KMS-11 (cell line): Measurements from ENCODE around the gene GCSAML.

Source experiments
- H2AFZ ChIP-seq: fragments of 200-600 bp; sonication (generic); 2 replicates; pipeline ENCODE4 v1.6.1; 2016; ENCODE audit warnings: antibody characterized with exemption, mixed run types, low read depth
- H3K27ac ChIP-seq: fragments of 200-600 bp; sonication (generic); 2 replicates; pipeline ENCODE4 v1.6.1; 2016; ENCODE audit warnings: mild to moderate bottlenecking, mixed run types
- H3K27me3 ChIP-seq: fragments of 200-600 bp; sonication (generic); 2 replicates; pipeline ENCODE4 v1.6.1; 2017; ENCODE audit warnings: mild to moderate bottlenecking, low read depth, mixed run types, moderate library complexity; ENCODE audit not compliant: insufficient read depth
- H3K36me3 ChIP-seq: fragments of 200-600 bp; sonication (generic); 2 replicates; pipeline ENCODE4 v1.6.1; 2017; ENCODE audit warnings: mild to moderate bottlenecking, mixed run types; ENCODE audit not compliant: insufficient read depth
- H3K4me1 ChIP-seq: fragments of 200-600 bp; sonication (generic); 2 replicates; pipeline ENCODE4 v1.6.1; 2016; ENCODE audit warnings: mild to moderate bottlenecking, low read depth, mixed run types; ENCODE audit not compliant: poor library complexity, severe bottlenecking
- H3K4me2 ChIP-seq: fragments of 200-600 bp; sonication (generic); 2 replicates; pipeline ENCODE4 v1.7.0; 2016; ENCODE audit warnings: mild to moderate bottlenecking, mixed run types
- H3K4me3 ChIP-seq: fragments of 200-600 bp; sonication (generic); IDR thresholded peaks from 2 replicates; pipeline ENCODE4 v1.6.1; 2017; ENCODE audit warnings: low read depth, low read length, mixed read lengths; ENCODE audit not compliant: insufficient read depth
- H3K79me2 ChIP-seq: fragments of 200-600 bp; sonication (generic); 2 replicates; pipeline ENCODE4 v1.6.1; 2016; ENCODE audit warnings: low read depth, mixed run types; ENCODE audit not compliant: insufficient read depth
- H3K9ac ChIP-seq: fragments of 200-600 bp; sonication (generic); 2 replicates; pipeline ENCODE4 v1.6.1; 2016; ENCODE audit warnings: mild to moderate bottlenecking, mixed run types
- H4K20me1 ChIP-seq: fragments of 200-600 bp; sonication (generic); 2 replicates; pipeline ENCODE4 v1.6.1; 2016; ENCODE audit warnings: mild to moderate bottlenecking, mixed run types; ENCODE audit not compliant: insufficient read depth
- CTCF ChIP-seq: fragments of 200-600 bp; sonication (generic); conservative IDR thresholded peaks from 2 replicates; pipeline ENCODE4 v1.6.1; 2017; ENCODE audit warnings: low read depth, mild to moderate bottlenecking, antibody characterized with exemption, low read length, moderate library complexity, mixed read lengths

The GCSAML gene

GRCh38 chr1:247557926-247558674 lies 9.2 kb downstream of the GCSAML start:
- H3K4me2 ChIP-seq, result no peak overlapping the region
- no peaks in the 10 kb centered on the region for H4K20me1 ChIP-seq
- no peak for TF ChIP-seq CTCF

GRCh38 chr1:247561711-247562110 lies 12.8 kb downstream of the GCSAML start:
- Histone ChIP-seq H3K79me2 (no peaks in the 10 kb centered on the region), H3K4me1 (no peaks in the 10 kb centered on the region), H3K4me3 (no peak overlapping the region), H3K36me3 (no peaks in the 10 kb centered on the region), H4K20me1 (no peaks in the 10 kb centered on the region), H2AFZ (no peak overlapping the region), H3K27me3 (no peaks in the 10 kb centered on the region), H3K27ac (no peak overlapping the region), H3K4me2 (no peak overlapping the region), H3K9ac (no peak overlapping the region)
- no peak for TF ChIP-seq CTCF

More at GRCh38 chr1:247557926-247558674, 9.2 kb downstream of the GCSAML start:
- Histone ChIP-seq H3K9ac (no peak overlapping the region), H3K4me3 (no peak overlapping the region), H3K27me3 (no peaks in the 10 kb centered on the region), H3K27ac (no peak overlapping the region), H3K36me3 (no peaks in the 10 kb centered on the region), H3K79me2 (no peaks in the 10 kb centered on the region), H3K4me1 (no peaks in the 10 kb centered on the region), H2AFZ (no peak overlapping the region)

GRCh38 chr1:247562198-247562597 lies 13.3 kb downstream of the GCSAML start:
- H3K4me3 ChIP-seq, result no peak overlapping the region
- H3K4me1 ChIP-seq, result no peaks in the 10 kb centered on the region
- no peak overlapping the region for H2AFZ ChIP-seq
- TF ChIP-seq CTCF, result no peak
- no peaks in the 10 kb centered on the region for H3K79me2 ChIP-seq
- no peak overlapping the region for H3K27ac ChIP-seq
- H3K36me3 ChIP-seq, result no peaks in the 10 kb centered on the region
- H3K4me2 ChIP-seq, result no peak overlapping the region
- H3K9ac ChIP-seq, result no peak overlapping the region
- no peaks in the 10 kb centered on the region for H3K27me3 ChIP-seq
- H4K20me1 ChIP-seq, result no peaks in the 10 kb centered on the region

- no peak for TF ChIP-seq CTCF
- no peak overlapping the region for H3K9ac ChIP-seq
- no peak overlapping the region for H3K4me3 ChIP-seq
- no peaks in the 10 kb centered on the region for H4K20me1 ChIP-seq
- H3K79me2 ChIP-seq, result no peaks in the 10 kb centered on the region
- H3K4me2 ChIP-seq, result no peak overlapping the region
- no peaks in the 10 kb centered on the region for H3K27me3 ChIP-seq
- H3K4me1 ChIP-seq, result no peaks in the 10 kb centered on the region
- no peaks in the 10 kb centered on the region for H3K36me3 ChIP-seq
- H3K27ac ChIP-seq, result no peak overlapping the region
- H2AFZ ChIP-seq, result no peak overlapping the region
These were observed 25.3 kb downstream of the GCSAML start for GRCh38 chr1:247574236-247574635.
